Hair follicular keratinocyte (primary cell): ENCODE data around the gene GALNT13. TPM values are rescaled to one million over a fixed set of nuclear protein-coding genes. Genes with fewer than 3 reads are reported as not detected.

Experiments
- total RNA-seq: library from RNA; depleted of rRNA; stranded (reverse); fragments of >200 nt; gene quantifications from 2 replicates; pipeline ENCODE4 v1.2.3, GENCODE V29; 2015

Gene GALNT13
- total RNA-seq: under 0.01 TPM in 1 of 2 replicates, not detected in the other

DNA sequence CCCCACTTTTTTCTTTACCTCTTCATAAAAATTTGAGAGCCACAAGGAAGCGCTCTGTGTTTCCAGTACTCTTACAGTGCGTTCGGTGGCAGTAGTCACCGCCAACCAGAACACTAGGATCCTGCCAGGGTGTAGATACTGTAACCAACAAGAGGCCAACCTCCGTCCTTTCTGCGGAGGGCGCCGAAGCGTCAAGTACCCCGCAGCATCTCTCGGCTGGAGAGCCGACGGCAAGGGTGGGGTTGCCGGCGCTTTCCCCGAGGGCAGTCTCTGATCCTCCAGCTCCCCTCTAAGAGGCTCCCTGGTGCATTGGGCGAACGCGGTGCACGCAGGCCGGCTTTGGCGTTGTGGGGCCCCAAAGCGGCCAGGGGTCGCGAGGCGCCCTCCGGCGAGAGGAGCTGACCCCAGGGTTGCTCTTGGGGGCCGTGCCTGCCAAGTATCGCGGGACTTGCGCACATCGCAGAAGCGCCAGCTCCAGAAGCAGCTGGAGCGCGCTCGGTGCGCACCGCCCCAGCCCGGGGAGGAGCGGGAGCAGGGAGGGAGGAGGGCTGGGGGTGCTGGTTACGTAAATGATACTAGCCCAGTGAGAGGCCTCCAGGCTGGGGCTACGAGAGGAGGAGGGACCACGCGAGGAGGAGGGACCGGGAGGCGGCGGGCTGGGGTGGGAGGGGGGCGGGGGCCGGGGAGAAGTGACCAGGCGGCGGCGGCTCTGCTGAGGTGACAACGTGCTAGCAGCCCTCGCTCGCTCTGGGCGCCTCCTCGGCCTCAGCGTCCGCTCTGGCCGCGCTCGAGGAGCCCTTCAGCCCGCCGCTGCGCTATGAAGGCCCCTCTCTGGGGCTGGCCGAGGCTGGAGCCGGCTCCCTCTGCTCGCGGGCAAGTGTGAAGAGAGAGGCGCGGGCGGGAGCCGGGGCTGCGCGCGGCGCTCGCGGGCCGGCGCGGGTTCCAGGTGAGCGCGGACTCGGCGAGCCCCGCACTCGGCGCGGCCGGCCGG, at the start of gene GALNT13:
Gene GALNT13, plus strand, starts transcription at position 692 of the 991 bp plus-strand sequence.

